ENCODE measurements around the gene MAT1A. TPM values are rescaled to one million over a fixed set of nuclear protein-coding genes. Genes with fewer than 3 reads are reported as not detected.
"Not testable (repeated sequence)": the region's sequence is repeated elsewhere in the genome, so short reads cannot be mapped to it uniquely, and the experiment has no call there.

MAT1A gene
- total RNA-seq, 1 donor from 2014 or later, result not detected

GRCh38 chr10:80264081-80265056 is 25.1 kb downstream of the MAT1A start:
- no peak overlapping the region for H3K4me3 Mint-ChIP-seq
- TF ChIP-seq, protein P1, sequence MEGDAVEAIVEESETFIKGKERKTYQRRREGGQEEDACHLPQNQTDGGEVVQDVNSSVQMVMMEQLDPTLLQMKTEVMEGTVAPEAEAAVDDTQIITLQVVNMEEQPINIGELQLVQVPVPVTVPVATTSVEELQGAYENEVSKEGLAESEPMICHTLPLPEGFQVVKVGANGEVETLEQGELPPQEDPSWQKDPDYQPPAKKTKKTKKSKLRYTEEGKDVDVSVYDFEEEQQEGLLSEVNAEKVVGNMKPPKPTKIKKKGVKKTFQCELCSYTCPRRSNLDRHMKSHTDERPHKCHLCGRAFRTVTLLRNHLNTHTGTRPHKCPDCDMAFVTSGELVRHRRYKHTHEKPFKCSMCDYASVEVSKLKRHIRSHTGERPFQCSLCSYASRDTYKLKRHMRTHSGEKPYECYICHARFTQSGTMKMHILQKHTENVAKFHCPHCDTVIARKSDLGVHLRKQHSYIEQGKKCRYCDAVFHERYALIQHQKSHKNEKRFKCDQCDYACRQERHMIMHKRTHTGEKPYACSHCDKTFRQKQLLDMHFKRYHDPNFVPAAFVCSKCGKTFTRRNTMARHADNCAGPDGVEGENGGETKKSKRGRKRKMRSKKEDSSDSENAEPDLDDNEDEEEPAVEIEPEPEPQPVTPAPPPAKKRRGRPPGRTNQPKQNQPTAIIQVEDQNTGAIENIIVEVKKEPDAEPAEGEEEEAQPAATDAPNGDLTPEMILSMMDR (conservative IDR thresholded peaks at IDR 0.05), result no peak
- no peak for DNase-seq (ENCODE audit: low read depth, low spot score)
- no peaks in the 10 kb centered on the region for H3K36me3 Mint-ChIP-seq (ENCODE audit: low read depth)
- H3K27ac Mint-ChIP-seq (ENCODE audit: unreplicated experiment), result no peak overlapping the region
- no peaks in the 10 kb centered on the region for H3K27me3 Mint-ChIP-seq (ENCODE audit: low read depth)
- H3K9me3 Mint-ChIP-seq, result peaks cover 6% of the 10 kb centered on the region
- H3K4me1 Mint-ChIP-seq, result peaks cover 23% of the 10 kb centered on the region

DNA sequence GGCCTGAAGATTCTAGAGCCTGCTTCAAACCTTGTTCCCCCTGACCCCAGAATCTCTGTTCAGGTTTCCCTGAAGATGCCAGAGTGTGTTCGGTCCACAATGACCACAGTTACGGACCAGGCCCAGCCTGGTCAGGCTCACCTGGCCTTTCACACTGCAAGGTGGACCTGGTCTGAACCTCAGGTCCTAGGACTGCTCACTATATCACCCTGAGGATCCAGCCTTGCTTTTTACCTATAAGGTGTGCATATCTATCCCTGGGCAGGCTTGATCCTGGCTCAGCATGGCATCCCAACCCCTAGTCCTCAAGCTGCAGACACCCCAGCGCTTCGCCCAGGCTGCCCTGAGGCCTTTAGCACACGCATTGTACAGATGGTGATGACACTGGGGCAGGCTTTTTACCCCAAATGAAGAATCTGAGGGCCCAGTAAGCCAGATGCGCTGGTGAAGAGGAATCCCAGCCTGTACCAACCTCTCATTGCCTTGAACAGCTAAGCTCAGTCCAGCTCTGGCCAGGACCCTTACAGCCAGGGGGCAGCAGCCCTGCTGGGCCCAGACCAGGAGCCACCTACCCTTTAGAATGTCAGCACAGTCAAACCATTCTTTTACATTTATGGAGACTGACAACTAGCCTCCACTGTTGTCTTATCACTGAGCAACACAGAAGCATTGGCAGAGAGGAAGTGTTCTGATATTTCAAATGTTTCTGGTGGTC is 28.0 kb downstream of the MAT1A start:
- Mint-ChIP-seq H3K9me3 (no peaks in the 10 kb centered on the region), H3K4me3 (no peak overlapping the region), H3K36me3 (ENCODE audit: low read depth) (no peaks in the 10 kb centered on the region), H3K27ac (ENCODE audit: unreplicated experiment) (no peak overlapping the region), H3K27me3 (ENCODE audit: low read depth) (no peaks in the 10 kb centered on the region), H3K4me1 (peaks cover 15% of the 10 kb centered on the region)
- no peak for DNase-seq (ENCODE audit: low read depth, low spot score)
- TF ChIP-seq, protein P1 (conservative IDR thresholded peaks at IDR 0.05), result no peak

- no peak overlapping the region for H3K27ac Mint-ChIP-seq (ENCODE audit: unreplicated experiment)
- TF ChIP-seq, protein P1 (conservative IDR thresholded peaks at IDR 0.05), result peak; percentile 85
- H3K36me3 Mint-ChIP-seq (ENCODE audit: low read depth), result no peaks in the 10 kb centered on the region
- DNase-seq (ENCODE audit: low read depth, low spot score), result peak; percentile 79
- no peaks in the 10 kb centered on the region for H3K27me3 Mint-ChIP-seq (ENCODE audit: low read depth)
- H3K4me3 Mint-ChIP-seq, result no peak overlapping the region
- H3K4me1 Mint-ChIP-seq, result peaks cover 14% of the 10 kb centered on the region
- no peaks in the 10 kb centered on the region for H3K9me3 Mint-ChIP-seq
These were observed 28.9 kb downstream of the MAT1A start for GRCh38 chr10:80260295-80261243.

GRCh38 chr10:80259405-80259871 is 30.0 kb downstream of the MAT1A start:
- peaks cover 7% of the 10 kb centered on the region for H3K4me1 Mint-ChIP-seq
- no peaks in the 10 kb centered on the region for H3K9me3 Mint-ChIP-seq
- no peaks in the 10 kb centered on the region for H3K27me3 Mint-ChIP-seq (ENCODE audit: low read depth)
- no peak overlapping the region for H3K4me3 Mint-ChIP-seq
- no peaks in the 10 kb centered on the region for H3K36me3 Mint-ChIP-seq (ENCODE audit: low read depth)
- TF ChIP-seq, protein P1 (conservative IDR thresholded peaks at IDR 0.05), result no peak
- no peak for DNase-seq (ENCODE audit: low read depth, low spot score)
- H3K27ac Mint-ChIP-seq (ENCODE audit: unreplicated experiment), result no peak overlapping the region

DNA sequence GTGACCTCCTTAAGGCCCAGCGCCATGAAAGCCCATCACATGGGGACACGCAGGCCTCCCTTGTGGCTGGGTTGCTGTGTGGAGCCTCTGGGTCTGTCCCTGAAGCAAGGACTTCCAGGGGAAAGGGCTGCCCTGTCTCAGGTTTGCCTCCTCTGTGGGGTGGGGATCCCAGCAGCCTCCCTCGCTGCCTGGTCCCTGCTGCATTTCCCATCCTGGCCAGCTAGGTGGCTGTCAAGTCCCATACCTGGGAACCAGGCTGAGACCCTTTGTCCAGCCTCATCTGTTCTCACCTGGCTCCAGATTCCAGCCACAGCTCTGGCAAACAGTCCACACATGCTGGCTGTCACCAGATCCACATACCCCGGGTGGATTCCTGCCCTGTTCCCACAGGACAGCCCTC is 32.7 kb downstream of the MAT1A start:
- H3K27me3 Mint-ChIP-seq (ENCODE audit: low read depth); H3K4me3 Mint-ChIP-seq; H3K27ac Mint-ChIP-seq (ENCODE audit: unreplicated experiment); H3K36me3 Mint-ChIP-seq (ENCODE audit: low read depth); H3K9me3 Mint-ChIP-seq; DNase-seq (ENCODE audit: low read depth, low spot score): not testable (repeated sequence)
- TF ChIP-seq, protein P1 (conservative IDR thresholded peaks at IDR 0.05), result peak; percentile 57
- H3K4me1 Mint-ChIP-seq, result peaks cover 21% of the 10 kb centered on the region

GRCh38 chr10:80254726-80255125 is 34.7 kb downstream of the MAT1A start:
- not testable (repeated sequence) for H3K27ac Mint-ChIP-seq (ENCODE audit: unreplicated experiment); H3K27me3 Mint-ChIP-seq (ENCODE audit: low read depth); H3K36me3 Mint-ChIP-seq (ENCODE audit: low read depth); H3K4me3 Mint-ChIP-seq; H3K9me3 Mint-ChIP-seq; DNase-seq (ENCODE audit: low read depth, low spot score)
- H3K4me1 Mint-ChIP-seq, result peaks cover 22% of the 10 kb centered on the region

- H3K27me3 Mint-ChIP-seq (ENCODE audit: low read depth); DNase-seq (ENCODE audit: low read depth, low spot score); H3K36me3 Mint-ChIP-seq (ENCODE audit: low read depth); H3K9me3 Mint-ChIP-seq; H3K4me3 Mint-ChIP-seq; H3K27ac Mint-ChIP-seq (ENCODE audit: unreplicated experiment): not testable (repeated sequence)
- H3K4me1 Mint-ChIP-seq, result peaks cover 22% of the 10 kb centered on the region
These were observed 35.5 kb downstream of the MAT1A start for GRCh38 chr10:80253963-80254271.
